GM12873 (cell line): ENCODE measurements around the gene URI1.

Source experiments
- TF ChIP-seq, protein P1 (sequence below): IDR thresholded peaks from 2 replicates; pipeline ENCODE4 v1.5.1; 2012; ENCODE audit warnings: low read depth, mild to moderate bottlenecking, moderate library complexity, low read length, control low read depth; ENCODE audit not compliant: insufficient read depth; ENCODE audit errors: missing control alignments

The URI1 gene

DNA sequence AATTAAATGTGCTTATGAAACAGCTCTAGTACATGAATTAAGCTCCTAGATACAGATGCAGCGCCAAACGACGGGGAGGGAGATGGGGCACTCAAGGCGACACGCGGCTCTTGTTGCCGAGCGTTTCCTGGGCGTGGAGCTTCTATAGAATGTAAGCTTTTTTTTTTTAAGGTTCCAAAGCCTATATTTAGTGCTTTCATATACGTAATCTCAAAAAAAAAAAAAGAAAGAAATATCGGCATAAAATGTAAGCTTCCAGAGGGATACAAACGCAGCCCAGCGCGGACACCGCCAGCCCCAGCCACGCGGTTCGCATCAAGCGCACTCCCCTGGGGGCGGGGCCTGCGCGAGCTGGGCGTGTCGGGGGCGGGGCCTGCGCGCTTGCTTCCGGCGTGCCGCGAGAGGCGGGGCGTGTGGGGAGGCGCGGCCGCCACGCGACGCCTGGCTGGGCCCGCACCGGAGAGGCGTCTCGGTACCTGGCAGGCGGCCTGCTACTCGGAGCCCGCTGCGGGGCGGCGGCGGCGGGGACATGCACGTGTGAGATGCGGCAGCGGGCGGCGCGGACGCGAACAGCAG, at the start of gene URI1:
Gene URI1 (plus strand): TSS at position 412 of the 576 bp plus-strand sequence. CDS start 309 bp downstream, outside the sequence.
- TF ChIP-seq, protein P1, sequence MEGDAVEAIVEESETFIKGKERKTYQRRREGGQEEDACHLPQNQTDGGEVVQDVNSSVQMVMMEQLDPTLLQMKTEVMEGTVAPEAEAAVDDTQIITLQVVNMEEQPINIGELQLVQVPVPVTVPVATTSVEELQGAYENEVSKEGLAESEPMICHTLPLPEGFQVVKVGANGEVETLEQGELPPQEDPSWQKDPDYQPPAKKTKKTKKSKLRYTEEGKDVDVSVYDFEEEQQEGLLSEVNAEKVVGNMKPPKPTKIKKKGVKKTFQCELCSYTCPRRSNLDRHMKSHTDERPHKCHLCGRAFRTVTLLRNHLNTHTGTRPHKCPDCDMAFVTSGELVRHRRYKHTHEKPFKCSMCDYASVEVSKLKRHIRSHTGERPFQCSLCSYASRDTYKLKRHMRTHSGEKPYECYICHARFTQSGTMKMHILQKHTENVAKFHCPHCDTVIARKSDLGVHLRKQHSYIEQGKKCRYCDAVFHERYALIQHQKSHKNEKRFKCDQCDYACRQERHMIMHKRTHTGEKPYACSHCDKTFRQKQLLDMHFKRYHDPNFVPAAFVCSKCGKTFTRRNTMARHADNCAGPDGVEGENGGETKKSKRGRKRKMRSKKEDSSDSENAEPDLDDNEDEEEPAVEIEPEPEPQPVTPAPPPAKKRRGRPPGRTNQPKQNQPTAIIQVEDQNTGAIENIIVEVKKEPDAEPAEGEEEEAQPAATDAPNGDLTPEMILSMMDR, result no peak

DNA sequence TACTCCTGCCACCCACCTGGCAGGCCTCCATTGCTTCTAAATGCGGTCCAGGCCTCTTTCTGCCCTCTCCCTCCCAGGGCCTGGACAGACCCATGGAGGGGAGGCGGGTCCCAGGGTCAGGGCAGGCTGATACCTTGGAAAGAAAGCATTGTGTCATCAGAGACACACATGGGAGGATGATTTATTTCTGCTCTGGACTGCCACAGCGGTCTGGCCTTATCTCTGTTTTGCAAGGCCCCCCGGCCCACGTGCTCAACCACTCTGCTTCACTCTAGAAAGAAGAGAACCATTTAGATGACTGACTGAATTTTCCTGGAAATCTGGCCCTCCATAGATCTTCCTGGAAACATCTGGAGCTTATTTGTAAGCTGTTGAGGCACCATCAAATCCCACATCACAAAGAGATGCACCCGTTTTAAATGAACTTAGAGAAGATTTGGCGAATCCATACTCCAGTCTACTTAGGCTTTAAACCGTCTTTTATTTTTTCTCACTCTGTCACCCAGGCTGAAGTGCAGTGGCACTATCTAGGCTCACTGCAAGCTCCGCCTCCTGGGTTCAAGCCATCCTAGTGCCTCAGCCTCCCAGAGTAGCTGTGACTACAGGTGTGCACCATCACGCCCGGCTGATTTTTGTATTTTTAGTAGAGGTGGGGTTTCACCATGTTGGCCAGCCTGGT, 48.3 kb upstream of the URI1 start:
- TF ChIP-seq, protein P1, result no peak

- TF ChIP-seq, protein P1, result no peak
Measured at GRCh38 chr19:29896802-29897201, 45.2 kb upstream of the URI1 start.

DNA sequence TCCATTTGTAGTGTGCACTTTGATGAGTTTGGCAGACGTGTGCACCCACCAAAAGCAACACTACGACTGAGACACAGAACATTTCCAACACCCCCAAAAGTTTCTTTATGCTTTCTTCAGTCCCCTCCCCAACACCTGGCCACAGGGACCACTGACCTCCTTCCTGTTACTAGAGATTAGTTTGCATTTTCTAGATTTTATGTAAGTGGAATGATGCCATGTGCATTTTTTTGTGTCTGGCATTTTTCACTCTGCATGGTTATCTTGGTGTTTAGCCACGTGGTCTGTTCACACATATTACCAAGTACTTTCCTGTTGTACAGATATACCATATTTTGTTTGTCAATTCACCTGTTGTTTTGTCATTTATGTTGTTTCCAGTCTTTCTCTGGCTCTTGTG, 44.6 kb upstream of the URI1 start:
- TF ChIP-seq, protein P1, result no peak

- TF ChIP-seq, protein P1, result no peak
Measured at GRCh38 chr19:29904017-29904416, 38.0 kb upstream of the URI1 start.

- TF ChIP-seq, protein P1, result no peak
Measured at GRCh38 chr19:29908963-29909944, 32.8 kb upstream of the URI1 start.

GRCh38 chr19:29914933-29915332, 27.1 kb upstream of the URI1 start:
- TF ChIP-seq, protein P1, result no peak
